AG08396 (cell line): ENCODE measurements around the gene SERPINA1.
A peak's percentile ranks its signal among the peaks of the same experiment; 100 is the strongest.

ENCODE experiments used
- DNase-seq: peaks from one replicate; pipeline ENCODE4 v3.0.0; 2012; ENCODE audit warnings: low spot score, mixed read lengths

SERPINA1 gene

GRCh38 chr14:94382716-94383596 lies 5.4 kb downstream of the SERPINA1 start:
- no peak for DNase-seq

DNA sequence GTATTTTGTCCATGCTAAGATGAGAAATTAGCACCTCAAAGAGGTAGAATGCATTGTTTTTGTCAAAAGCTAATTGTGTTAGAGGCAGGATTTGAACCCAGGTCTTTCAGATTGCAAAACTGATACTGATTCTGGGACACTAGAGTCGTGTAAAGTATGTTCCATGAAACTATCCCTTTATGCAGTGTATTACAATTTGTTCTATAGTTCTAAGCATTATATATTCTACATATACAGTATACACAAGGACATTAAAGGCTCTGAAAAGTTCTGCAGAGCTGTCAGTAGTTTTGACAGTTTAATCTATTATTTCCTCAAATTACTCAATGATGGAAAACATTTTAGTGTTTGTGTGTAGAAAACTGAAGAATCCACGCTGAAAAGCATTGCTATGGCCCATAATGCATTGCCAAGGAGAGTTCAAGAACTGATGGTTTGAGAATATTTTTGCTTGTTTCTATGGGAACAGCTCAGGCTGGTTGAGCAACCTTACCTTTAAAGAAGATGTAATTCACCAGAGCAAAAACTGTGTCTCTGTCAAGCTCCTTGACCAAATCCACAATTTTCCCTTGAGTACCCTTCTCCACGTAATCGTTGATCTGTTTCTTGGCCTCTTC lies 6.2 kb downstream of the SERPINA1 start:
- DNase-seq, result no peak

DNA sequence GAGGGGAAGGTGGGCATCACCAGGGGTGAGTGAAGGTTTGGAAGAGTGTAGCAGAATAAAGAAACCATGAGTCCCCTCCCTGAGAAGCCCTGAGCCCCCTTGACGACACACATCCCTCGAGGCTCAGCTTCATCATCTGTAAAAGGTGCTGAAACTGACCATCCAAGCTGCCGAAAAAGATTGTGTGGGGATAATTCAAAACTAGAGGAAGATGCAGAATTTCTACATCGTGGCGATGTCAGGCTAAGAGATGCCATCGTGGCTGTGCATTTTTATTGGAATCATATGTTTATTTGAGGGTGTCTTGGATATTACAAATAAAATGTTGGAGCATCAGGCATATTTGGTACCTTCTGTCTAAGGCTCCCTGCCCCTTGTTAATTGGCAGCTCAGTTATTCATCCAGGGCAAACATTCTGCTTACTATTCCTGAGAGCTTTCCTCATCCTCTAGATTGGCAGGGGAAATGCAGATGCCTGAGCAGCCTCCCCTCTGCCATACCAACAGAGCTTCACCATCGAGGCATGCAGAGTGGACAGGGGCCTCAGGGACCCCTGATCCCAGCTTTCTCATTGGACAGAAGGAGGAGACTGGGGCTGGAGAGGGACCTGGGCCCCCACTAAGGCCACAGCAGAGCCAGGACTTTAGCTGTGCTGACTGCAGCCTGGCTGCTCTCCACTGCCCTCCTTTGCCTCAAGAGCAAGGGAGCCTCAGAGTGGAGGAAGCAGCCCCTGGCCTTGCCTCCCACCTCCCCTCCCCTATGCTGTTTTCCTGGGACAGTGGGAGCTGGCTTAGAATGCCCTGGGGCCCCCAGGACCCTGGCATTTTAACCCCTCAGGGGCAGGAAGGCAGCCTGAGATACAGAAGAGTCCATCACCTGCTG lies 7.0 kb downstream of the SERPINA1 start:
- DNase-seq, result no peak

GRCh38 chr14:94380225-94381148 lies 7.9 kb downstream of the SERPINA1 start:
- no peak for DNase-seq

DNA sequence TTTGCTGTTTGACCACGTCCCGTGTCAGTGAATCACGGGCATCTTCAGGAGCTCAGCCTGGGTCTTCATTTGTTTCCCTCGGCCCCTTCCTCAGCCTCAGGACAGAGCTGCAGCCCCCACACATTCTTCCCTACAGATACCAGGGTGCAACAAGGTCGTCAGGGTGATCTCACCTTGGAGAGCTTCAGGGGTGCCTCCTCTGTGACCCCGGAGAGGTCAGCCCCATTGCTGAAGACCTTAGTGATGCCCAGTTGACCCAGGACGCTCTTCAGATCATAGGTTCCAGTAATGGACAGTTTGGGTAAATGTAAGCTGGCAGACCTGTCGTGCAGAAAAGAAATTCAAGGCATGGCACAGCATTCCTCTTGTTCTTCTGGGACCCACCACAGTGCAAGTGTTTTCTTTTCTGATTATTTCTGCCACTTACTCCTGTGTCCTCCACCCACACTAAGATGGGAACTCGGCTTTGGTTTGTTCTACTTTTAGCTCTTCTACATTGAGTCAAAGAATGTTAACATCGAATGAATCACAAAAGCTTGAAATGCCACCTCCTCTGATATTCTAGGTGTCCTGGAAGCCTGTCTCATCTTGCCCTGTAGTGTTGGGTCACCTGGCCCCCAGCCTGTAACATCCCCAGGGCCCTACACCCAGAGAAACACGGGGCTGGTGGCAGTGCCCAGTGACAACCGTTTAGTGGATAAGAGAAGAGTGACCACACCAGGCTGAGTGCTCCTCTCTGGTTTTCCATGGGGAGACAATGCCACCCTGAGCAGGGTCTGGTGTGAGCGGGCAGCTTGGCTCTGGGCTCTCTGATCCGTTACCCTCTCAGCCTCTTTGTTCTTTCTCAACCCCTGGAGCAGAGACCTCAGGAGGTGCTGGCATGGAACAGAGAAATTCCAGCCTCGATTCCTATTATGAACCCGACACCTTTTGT lies 8.8 kb downstream of the SERPINA1 start:
- DNase-seq, result no peak

GRCh38 chr14:94378527-94379290 lies 9.7 kb downstream of the SERPINA1 start:
- no peak for DNase-seq

DNA sequence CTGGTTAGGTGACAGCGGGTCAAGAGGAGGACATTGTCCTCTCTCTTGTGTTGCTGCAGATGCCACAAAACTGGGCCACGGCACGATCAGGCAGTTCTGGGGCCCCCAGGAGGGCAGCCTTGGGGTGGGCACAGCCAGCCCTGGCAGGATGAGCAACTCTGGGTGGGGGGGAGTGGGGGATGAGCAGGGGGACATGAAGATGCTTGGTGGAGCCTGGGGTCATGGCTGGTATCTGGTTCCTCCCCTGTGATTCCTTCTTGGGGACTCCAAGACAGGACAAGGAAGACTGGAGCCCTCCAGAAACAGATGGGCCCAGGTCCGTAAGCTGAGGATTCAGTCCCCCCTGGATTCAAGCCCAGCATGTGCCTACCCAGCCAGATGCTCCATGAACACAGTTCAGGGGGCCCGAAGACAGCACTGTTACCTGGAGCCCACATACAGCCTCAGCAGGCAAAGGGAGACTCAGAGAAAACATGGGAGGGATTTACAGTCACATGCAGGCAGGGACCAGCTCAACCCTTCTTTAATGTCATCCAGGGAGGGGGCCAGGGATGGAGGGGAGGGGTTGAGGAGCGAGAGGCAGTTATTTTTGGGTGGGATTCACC lies 10.4 kb downstream of the SERPINA1 start:
- no peak for DNase-seq

- no peak for DNase-seq
These were observed 11.2 kb downstream of the SERPINA1 start for GRCh38 chr14:94376976-94377865.

DNA sequence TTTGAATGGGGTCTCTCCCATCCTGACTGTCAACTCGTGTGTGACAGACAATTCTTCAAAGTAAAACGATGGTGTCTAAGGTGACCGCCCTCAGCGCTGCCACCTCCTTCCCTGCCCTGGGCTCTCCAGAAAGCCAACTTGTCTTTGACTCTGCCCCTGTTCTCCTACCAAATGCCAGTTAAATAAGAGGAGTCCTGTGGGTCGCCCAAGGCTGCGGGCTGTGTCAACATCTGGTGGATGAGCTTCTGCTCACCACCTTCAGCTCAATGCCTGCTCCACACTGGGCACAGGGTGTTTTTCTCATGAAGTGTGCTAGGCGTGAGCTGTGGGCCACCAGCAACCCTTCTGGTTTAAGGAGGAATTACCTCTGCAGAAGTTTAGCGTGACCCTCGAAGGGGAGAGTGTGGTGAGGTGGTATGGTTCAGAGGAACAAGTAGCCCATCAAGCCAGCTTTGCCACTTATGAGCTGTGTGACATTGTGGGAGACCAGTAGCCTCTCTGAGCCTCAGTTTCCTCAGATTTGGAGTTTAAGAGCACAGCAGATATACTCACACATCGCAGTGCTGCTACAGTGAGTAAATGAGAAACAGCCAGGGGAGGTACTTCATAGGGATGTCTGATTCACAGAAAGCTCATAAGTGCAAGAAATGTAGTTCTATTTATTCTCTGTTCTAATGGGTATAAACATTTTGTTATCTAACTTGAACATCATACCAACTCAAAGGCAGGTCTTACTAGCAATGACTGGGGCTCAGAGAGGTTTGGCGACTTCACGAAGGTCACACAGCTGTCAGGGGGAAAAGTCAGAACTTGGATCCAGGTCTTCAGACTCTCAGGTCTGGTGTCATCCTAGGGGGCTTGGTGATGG lies 12.1 kb downstream of the SERPINA1 start:
- DNase-seq, result no peak

DNA sequence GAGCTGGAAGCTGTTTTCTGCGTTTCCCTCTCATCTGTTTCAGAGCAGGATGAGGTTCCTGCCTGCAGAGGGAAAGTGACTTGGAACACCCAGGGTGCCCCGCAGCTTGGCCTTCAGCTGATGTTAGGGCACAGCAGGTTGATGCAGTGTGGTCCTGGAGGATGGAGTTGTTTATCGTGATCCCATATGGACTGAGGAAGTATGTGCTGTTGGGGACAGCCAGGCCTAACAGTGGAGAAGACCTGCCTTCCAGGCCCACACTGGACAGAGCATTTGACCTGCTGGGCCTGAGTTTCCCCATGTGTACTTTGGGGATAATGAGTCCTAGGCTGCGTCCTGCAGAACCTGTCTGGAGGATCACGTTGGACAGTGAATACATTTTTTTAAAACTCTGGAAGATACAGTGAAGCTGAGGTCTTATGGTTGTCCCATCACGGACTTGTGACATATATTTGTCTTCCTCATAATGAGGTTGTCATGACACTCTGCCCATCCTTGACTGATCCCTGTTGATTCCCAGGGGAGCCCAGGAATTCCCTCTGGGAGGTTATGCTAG lies 12.8 kb downstream of the SERPINA1 start:
- DNase-seq, result no peak

DNA sequence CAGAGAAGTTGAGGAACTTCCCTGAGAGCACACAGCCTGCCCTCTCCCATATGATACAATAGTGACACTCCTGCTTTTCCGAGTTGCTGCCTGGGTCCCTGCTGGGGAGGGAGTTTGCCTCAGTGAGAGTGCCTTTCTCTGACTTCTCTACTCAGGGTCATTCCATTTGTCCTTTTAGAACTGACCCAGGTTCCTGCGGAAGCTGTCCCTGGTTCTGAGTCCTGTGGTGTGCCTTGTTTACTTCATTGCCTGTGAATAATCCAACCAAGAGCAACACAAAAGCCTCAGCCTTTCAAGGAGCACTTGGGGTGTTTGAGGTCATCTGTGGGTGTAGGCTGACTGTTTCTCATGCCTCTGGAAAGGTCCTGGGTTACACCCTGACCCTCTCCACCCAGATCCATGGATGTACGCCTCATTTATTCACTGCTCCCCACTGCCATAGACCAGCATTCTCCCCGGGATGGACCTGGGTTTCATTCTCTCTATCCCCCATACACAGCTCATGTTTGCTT lies 13.6 kb downstream of the SERPINA1 start:
- DNase-seq, result no peak

DNA sequence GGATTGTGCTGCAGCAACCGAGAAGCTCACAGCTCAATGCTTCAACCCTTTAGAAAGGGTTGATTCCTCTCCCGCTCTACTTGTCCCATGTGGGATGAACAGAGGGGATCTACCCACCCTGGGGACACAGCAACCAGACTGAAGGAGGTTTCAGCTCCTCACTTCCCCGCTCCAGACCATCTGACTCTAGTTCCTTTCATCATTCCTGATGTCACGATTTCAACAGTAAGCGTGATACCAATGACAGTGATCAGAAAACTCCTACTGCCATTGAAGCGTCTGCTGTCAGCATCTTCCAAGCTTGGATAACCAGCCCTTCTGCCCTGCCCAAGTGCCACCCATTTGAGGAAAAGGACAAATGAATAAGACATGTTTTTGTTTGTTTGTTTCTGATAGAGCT lies 14.3 kb downstream of the SERPINA1 start:
- no peak for DNase-seq

- DNase-seq, result peak; percentile 91
These were observed 14.7 kb downstream of the SERPINA1 start for GRCh38 chr14:94373708-94374107.

DNA sequence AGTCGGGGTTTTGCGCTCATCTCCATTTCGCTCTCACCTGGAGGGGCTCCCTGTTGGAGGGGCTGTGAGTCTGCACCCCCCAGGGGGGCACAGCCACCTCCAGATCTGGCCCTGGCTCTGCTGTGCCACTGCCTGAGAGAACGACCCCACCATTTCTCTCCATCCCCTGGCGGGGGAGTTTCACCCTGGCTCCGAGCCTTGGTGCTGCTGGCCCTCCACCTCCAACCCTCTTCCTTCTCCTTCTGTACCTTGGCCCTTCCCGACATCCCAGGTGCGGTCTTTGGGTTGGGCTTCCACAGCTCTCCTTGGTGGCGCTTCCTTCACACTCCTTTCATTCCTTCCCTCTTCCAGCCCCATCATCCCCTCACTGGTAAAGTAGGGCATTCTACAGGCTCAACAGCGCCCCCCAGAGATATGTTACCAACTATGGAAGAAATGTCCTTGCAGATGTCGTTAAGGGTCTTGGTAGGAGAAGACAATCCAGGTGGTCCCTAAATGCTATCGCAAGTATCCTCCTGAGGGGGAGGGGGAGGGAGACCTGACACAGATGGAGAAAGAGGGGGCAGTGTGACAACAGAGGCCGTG lies 16.3 kb downstream of the SERPINA1 start:
- DNase-seq, result no peak

- no peak for DNase-seq
These were observed 17.9 kb downstream of the SERPINA1 start for GRCh38 chr14:94370524-94370910.
